Spinal cord (tissue), 10 donors: Measurements from ENCODE around the gene TMEM179. TPM values are rescaled to one million over a fixed set of nuclear protein-coding genes. Genes with fewer than 3 reads are reported as not detected.
"Not testable (repeated sequence)": the region's sequence is repeated elsewhere in the genome, so short reads cannot be mapped to it uniquely, and the experiment has no call there.

ENCODE experiments used
- DNase-seq, 6 donors: peaks; one replicate each; pipeline versions ENCODE4 v3.0.0 to v3.0.0-alpha.2; 2013 to 2015; ENCODE audit warnings: low spot score in 6 of 6, low read depth in 4 of 6
- H3K27ac ChIP-seq: one replicate; pipeline ENCODE4 v1.5.1; 2013; ENCODE audit warnings: low read depth, low read length, control low read depth
- H3K27me3 ChIP-seq: one replicate; pipeline ENCODE4 v1.6.1; 2013; ENCODE audit warnings: low read length; ENCODE audit not compliant: control insufficient read depth, insufficient read depth
- H3K36me3 ChIP-seq: one replicate; pipeline ENCODE4 v1.6.1; 2013; ENCODE audit warnings: low read length; ENCODE audit not compliant: control insufficient read depth, insufficient read depth
- H3K4me1 ChIP-seq: one replicate; pipeline ENCODE4 v1.6.1; 2013; ENCODE audit warnings: low read length; ENCODE audit not compliant: control insufficient read depth, insufficient read depth
- H3K4me3 ChIP-seq: one replicate; pipeline ENCODE4 v1.5.1; 2013; ENCODE audit warnings: low read depth, low read length, control low read depth
- H3K9me3 ChIP-seq: one replicate; pipeline ENCODE4 v1.6.1; 2013; ENCODE audit warnings: low read length; ENCODE audit not compliant: control insufficient read depth, insufficient read depth
- WGBS: methylation state at CpG from one replicate; pipeline ENCODE4 v1.1.5; 2013; ENCODE audit warnings: missing lambda C conversion rate; ENCODE audit not compliant: insufficient coverage; 5-methylcytosine and 5-hydroxymethylcytosine counted together
- long read RNA-seq, 4 donors: transcript quantifications; one replicate each; lab custom pipeline, GENCODE V29; 2026
- polyA plus RNA-seq, 2 donors: library from polyadenylated mRNA; unstranded; fragments of 120-200 nt; gene quantifications; one replicate each; pipeline ENCODE4 v1.2.1, GENCODE V29; 2013; ENCODE audit not compliant: insufficient read length in 2 of 2
- total RNA-seq, 2 donors: library from RNA; depleted of rRNA in 1 of 2; stranded (reverse); fragments of 120-200 nt in 1 of 2; fragments of >200 nt in 1 of 2; gene quantifications; one replicate each; pipeline versions ENCODE4 v1.2.3 to v1.2.4, GENCODE V29; 2013 to 2014
- donor health status: healthy.

The TMEM179 gene
- total RNA-seq (10 to 100 TPM in 1 of 2 donors, 1 to 10 TPM in 1; 9.4 to 20.5 TPM), polyA plus RNA-seq (10 to 100 TPM; 57.5 to 65.5 TPM)
- long read RNA-seq, donor 1, transcript TMEM179-204 (4 exons, 1,430 nt), result minor isoform, 6 of 36 reads
- long read RNA-seq, donor 1, transcript TMEM179-206 (1 exons, 1,645 nt), result major isoform, 28 of 36 reads
- long read RNA-seq, donor 1, partial matches to known transcripts, result 0 of 36 reads
- long read RNA-seq, donor 1, other reads (novel, unspliced or antisense), result 0 of 36 reads
- long read RNA-seq, donor 2, transcript TMEM179-206 (1 exons, 1,645 nt), result major isoform, 10 of 19 reads
- long read RNA-seq, donor 2, transcript TMEM179-204 (4 exons, 1,430 nt), result minor isoform, 8 of 19 reads
- long read RNA-seq, donor 2, partial matches to known transcripts, result 0 of 19 reads
- long read RNA-seq, donor 2, other reads (novel, unspliced or antisense), result 0 of 19 reads
- long read RNA-seq, donor 3, transcript TMEM179-206 (1 exons, 1,645 nt), result major isoform, 8 of 12 reads
- long read RNA-seq, donor 3, partial matches to known transcripts, result 0 of 12 reads
- long read RNA-seq, donor 3, other reads (novel, unspliced or antisense), result 0 of 12 reads
- long read RNA-seq, donor 4, partial matches to known transcripts, result 0 of 1 reads
- long read RNA-seq, donor 4, other reads (novel, unspliced or antisense), result 0 of 1 reads

DNA sequence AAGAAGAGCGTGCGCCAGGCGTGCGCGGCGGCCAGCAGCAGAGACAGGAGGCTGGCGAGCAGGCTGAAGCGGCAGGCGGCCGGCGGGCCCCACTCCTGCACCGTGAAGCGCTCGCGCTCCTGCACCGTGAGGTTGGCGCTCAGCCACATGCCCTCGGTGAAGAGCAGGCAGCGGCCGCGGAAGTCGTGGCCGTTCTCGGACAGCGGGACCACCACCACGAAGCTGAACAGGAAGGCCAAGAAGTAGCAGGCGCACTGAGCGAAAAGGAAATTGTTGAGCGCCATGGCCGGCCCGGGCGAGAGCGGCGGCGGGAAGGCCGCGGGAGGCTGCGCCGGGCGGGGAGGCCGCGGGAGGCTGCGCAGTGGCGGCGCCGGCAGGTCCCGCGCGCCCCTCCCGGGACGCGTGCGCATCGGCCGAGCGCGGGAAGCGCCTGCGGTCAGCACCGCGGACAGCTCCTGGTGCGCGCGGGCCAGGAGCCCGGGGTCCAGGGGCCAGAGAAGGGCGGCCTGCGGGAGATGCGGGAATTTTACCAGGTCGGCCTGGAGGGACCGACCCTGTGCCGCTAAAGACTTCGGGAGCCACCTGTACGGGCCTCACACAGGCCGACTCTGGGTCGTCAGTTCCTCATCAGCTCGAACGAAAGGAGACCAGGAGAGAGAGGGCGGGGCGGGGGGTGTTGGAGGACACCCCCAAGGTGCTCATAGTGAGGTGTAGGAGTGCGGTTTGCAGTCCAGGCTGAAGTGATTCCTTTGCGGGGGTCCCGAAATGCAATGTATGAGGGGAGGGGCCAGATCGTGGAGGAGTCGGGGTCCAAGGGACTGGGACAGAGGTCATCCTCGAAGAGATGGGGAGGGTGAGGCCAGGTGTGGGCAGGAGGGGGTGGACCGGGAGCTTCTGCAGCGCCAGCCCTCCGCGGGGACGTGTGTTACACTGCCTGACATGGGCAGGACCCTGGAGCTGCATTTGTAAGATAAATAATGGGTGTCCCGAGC lies at the start of gene TMEM179:
Gene TMEM179 (minus strand): TSS at position 315 of the 992 bp plus-strand sequence. CDS start 31 bp downstream, at position 284.
- H3K9me3 ChIP-seq, result no peaks in the 10 kb centered on the region
- WGBS, result 3% methylated on average over 91 of the region's 91 CpGs
- peak within 1 kb of the TSS; percentile 36 for H3K4me3 ChIP-seq
- H3K27ac ChIP-seq, result no peak within 1 kb of the TSS
- peaks cover 6% of the 10 kb centered on the region for H3K27me3 ChIP-seq
- H3K4me1 ChIP-seq, result peaks cover 53% of the 10 kb centered on the region
- H3K36me3 ChIP-seq, result peaks cover 9% of the 10 kb centered on the region
- DNase-seq, result peak in 2 of 6 donors; percentile 77 to 80

DNA sequence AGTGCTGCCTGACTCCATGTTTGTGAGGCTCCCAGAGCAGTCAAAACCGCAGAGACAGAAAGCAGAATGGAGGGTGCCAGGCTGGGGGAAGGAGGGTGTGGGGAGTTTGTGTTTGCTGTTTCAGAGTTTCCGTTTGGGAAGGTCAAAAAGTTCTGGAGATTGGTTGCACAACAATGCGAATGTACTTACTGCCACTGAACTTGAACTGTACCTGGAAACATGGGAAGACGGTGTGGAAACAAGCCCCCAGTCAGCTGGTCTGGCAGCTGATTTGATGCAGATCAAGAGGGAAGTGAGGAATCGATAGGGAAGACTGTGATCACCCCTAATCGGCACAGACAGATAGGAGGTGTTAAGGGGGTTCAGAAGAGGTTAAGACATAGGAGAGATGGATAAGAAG lies 49.5 kb upstream of the TMEM179 start:
- H3K27ac ChIP-seq, result no peak overlapping the region
- 92% methylated on average over 6 of the region's 6 CpGs for WGBS

DNA sequence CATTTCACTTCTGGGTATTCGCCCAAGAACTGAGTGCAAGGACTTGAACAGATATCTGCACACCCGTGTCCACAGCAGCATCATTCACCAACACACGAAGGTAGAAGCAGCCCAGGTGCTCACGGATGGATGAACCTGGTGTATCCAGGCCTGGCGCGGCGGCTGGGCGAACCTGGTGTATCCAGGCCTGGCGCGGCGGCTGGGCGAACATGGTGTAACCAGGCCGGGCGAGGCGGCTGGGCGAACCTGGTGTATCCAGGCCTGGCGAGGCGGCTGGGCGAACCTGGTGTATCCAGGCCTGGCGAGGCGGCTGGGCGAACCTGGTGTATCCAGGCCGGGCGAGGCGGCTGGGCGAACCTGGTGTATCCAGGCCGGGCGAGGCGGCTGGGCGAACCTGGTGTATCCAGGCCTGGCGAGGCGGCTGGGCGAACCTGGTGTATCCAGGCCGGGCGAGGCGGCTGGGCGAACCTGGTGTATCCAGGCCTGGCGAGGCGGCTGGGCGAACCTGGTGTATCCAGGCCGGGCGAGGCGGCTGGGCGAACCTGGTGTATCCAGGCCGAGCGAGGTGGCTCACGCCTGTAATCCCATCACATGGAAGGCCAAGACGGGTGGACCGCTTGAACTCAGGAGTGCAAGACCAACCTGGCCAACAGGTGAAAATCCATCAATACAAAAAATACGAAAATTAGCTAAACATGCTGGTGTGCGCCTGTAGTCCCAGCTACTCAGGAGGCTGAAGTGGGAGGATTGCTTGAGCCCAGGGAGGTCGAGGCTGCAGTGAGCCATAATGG lies 48.8 kb upstream of the TMEM179 start:
- peaks cover 18% of the 10 kb centered on the region for H3K4me1 ChIP-seq
- not testable (repeated sequence) for H3K27ac ChIP-seq, H3K27me3 ChIP-seq, H3K9me3 ChIP-seq, DNase-seq, H3K36me3 ChIP-seq, H3K4me3 ChIP-seq
- 95% methylated on average over 31 of the region's 52 CpGs for WGBS

More for the DNA sequence above, 49.5 kb upstream of the TMEM179 start:
- Histone ChIP-seq H3K36me3 (peaks cover 6% of the 10 kb centered on the region), H3K9me3 (peaks cover 3% of the 10 kb centered on the region), H3K27me3 (no peaks in the 10 kb centered on the region), H3K4me3 (no peak overlapping the region), H3K4me1 (peaks cover 18% of the 10 kb centered on the region)
- DNase-seq, result no peak

DNA sequence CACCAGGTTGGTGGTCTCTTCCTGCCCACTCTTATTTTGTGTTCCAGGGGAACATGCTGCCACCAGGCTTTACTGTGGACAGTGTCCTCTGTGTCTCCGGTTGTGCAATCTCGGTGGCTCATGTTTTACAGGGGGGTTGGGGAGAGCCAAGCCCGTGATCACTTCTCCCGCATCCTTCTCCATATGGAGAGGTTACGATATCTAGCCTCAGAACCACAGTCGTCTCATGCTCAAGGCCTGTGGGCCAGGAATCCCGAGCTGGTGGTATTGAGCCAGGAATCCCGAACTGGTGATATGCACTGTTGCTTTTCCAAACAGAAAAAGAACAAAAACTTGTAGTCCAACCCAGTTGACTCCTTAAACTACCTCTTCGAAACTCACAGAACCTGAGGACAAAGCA lies 47.8 kb upstream of the TMEM179 start:
- no peak overlapping the region for H3K4me3 ChIP-seq
- peaks cover 3% of the 10 kb centered on the region for H3K9me3 ChIP-seq
- peaks cover 18% of the 10 kb centered on the region for H3K4me1 ChIP-seq
- DNase-seq, result no peak
- H3K36me3 ChIP-seq, result peaks cover 6% of the 10 kb centered on the region
- no peaks in the 10 kb centered on the region for H3K27me3 ChIP-seq
- 96% methylated on average over 6 of the region's 9 CpGs for WGBS
- no peak overlapping the region for H3K27ac ChIP-seq

DNA sequence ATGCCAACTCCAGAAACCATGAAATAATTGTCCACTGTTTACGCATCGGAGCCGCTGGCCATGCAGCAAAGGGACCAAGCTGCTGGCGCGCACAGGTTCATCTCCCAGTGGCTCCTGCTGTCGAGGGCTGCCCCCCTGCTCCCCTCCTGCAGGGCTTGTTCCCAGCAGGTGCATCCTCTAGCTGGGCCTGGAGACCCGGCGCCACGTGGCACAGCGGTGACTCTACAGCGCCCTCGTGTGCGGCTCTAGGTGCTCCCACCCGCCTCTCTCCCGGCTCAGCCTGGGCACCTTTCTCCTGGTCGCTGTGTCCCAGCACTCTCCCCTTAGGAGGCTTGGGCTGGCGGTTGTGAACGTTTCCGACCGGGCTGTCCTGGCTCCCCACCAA lies 47.3 kb upstream of the TMEM179 start:
- Histone ChIP-seq H3K36me3 (peaks cover 6% of the 10 kb centered on the region), H3K27ac (no peak overlapping the region), H3K4me3 (no peak overlapping the region), H3K27me3 (no peaks in the 10 kb centered on the region), H3K4me1 (peaks cover 18% of the 10 kb centered on the region), H3K9me3 (peaks cover 3% of the 10 kb centered on the region)
- no peak for DNase-seq
- 73% methylated on average over 20 of the region's 20 CpGs for WGBS

DNA sequence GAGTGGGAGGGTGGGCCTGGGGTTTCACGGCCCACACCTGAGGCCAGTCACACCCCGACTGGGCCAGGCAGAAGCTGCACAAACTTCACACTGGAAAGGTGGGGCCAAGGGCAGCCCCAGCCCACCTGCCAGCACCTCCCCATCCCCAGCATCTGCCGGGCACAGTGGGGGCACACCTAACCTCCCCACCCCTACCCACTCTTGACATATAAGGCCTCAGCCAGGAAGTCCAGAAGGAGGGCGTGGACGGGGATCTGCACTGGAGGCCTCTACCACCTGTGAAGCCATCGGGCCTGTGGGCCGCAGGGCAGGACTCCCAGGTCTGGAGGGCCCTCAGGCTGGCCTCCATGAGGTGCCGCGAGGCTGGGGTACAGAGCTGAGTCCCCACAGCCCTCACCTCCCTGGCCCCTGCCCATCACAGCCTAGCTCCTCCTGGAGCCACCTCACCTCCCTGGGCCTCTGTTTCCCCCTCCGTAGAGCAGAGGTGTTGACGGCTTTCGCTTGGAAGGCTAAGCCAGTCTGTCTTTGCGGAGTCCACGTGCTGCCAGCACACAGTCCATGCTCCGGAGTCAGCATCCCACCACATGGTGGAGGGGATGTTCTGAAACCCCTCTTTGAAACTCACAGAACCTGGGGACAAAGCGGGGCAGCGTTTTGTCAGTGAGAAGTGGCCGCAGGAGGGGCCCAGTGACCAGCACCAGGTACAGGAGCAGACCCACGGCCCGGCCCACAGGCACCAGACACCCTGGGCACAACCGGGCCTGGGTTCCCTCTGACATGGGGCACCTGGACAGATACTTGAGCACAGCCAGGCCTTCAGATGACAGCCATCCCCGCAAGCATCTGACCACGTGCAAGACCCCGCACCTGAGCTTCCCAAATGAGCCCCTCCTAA lies 46.7 kb upstream of the TMEM179 start:
- Histone ChIP-seq H3K27ac (no peak overlapping the region), H3K4me1 (peaks cover 16% of the 10 kb centered on the region), H3K27me3 (no peaks in the 10 kb centered on the region), H3K36me3 (peaks cover 6% of the 10 kb centered on the region), H3K4me3 (no peak overlapping the region), H3K9me3 (peaks cover 3% of the 10 kb centered on the region)
- DNase-seq, result no peak
- WGBS, result 92% methylated on average over 19 of the region's 24 CpGs

DNA sequence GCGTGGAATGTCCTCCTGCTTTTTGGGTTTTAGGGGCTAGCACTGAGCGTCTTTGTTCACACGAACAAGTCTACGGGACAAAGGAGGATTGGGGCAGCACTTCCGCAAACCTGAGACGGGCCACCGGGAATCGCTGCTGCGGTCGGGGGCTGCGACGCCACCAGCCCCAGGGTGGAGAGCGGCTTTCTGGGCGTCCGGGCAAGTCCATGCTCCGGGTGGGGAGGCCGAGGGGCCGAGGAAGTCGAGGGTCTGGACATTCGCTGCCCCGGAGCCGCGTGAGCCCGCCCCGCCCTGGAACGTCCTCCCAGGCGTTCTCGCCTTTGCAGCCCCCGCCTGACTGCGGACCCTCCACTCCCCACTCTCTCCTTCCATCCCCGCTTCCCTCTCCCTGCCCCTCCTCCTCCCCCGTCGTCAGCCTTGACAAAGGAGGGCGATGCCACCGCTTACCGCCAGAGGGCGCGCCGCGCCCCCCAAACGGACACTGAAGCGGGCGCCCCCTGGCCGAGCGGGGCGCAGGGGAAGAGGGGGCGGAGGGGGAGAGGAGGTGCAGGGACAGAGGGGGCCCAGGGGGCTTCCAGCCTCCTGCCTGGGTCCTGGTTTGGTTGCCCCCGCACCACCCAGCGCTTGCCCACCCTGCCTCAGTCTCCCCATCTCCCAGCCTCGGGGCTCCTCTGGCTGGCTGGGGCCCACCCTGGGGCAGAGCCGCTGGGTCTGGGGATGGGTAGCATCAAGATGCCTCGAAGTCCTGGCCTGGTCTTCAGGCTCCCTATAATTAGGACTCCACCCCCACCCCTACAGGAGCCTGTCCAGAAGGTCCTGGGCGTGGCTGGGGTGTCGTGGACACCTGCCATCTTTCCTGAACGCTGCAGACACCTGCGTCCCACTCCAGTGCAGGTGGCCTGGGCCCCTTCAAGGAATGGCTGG lies 45.7 kb upstream of the TMEM179 start:
- peaks cover 3% of the 10 kb centered on the region for H3K9me3 ChIP-seq
- H3K4me3 ChIP-seq, result peak overlapping the region; percentile 59
- H3K27me3 ChIP-seq, result no peaks in the 10 kb centered on the region
- peaks cover 6% of the 10 kb centered on the region for H3K36me3 ChIP-seq
- 4% methylated on average over 43 of the region's 56 CpGs for WGBS
- DNase-seq, result peak in 4 of 6 donors; percentile 51 to 91 (median 74)
- peaks cover 12% of the 10 kb centered on the region for H3K4me1 ChIP-seq
- no peak overlapping the region for H3K27ac ChIP-seq
